Activated CD4-positive, CD25-positive, alpha-beta regulatory T cell (primary cell): Measurements from ENCODE around the gene ATP8A2.

Source experiments
- DNase-seq, 4 experiments: peaks; one replicate each; lab custom pipeline; 2025; lab: John Stamatoyannopoulos, UW

ATP8A2 gene

DNA sequence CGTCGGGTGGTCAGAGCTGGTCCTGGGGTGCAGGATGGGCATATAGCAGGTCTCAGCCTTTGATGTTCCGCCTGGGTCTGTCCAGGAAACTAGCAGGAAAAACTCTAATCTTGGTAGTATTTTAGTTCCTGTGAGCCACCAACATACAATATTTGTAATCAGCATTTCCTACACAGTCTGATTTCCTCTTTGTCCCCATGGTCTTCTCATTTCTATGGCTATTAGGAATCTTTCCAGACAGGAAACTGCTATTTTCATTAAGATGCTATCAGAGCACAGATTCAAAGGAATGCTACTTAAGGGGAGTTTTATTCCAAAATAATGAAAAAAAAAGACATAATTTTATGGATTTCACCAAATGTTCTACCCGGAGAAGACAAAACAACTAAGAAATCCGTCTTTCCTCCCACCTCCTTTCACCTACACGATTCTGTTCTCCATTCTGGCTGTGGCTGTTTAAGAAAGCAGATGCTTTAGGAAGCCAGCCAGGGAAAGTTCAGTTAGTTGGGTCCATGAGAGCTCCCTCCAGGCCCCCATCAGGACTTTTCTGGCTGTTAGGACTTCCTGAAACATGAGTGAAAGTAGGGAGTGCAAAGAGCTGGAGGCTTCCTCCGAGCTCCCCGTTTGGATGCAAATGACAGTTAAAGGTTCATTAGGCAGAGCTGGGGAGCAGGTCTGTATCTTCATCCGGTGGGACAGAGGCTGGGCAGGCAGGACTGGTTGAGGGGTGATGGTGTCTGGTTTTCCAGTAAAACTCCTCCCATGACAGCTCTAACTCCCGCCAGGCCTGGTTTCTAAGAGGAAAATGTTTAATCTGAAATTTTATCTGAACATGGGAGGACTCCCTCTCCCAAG lies 643.7 kb downstream of the ATP8A2 start:
- no peak for DNase-seq

DNA sequence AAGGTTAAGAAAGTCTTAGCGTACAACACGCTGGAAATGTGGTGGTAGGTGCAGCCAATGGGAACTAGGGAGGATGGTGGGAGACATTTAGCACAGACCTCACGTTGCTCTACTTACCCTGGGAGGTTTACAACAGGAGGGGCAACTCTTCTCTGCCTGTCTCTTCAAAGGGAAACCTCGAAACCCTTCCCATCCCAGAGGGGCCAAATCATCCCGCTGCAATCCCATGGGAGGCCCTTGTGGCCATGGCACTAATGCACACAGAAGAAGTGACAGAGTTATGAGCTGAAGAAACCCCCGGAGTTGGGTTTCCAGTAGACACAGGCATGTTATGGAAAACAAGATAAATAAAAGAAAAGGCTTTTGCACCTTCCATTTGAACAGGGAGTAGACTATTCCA lies 644.4 kb downstream of the ATP8A2 start:
- DNase-seq, result no peak

- no peak for DNase-seq
Measured at GRCh38 chr13:26017196-26017921, 645.6 kb downstream of the ATP8A2 start.

GRCh38 chr13:26017932-26018665 lies 646.3 kb downstream of the ATP8A2 start:
- DNase-seq, result no peak

DNA sequence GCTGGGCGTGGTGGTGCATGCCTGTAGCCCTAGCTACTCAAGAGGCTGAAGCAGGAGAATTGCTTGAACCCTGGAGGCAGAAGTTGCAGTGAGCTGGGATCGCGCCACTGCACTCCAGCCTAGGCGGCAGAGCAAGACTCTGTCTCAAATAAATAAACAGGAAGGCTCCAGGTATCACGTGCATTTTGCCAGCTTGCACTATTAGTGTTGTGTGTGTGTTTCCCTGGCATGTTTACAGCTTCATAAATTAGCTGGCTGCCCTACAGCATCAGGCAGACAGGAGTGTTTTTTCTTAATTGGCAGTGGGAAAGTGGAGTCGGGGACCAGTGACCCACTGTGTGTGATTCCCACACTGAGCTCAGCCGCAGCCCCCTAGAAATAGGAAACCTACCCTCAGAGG lies 647.5 kb downstream of the ATP8A2 start:
- DNase-seq, result no peak

- DNase-seq, result no peak
Measured at GRCh38 chr13:26019881-26020870, 648.4 kb downstream of the ATP8A2 start.

- DNase-seq, result no peak
Measured at GRCh38 chr13:26020891-26021290, 649.1 kb downstream of the ATP8A2 start.

DNA sequence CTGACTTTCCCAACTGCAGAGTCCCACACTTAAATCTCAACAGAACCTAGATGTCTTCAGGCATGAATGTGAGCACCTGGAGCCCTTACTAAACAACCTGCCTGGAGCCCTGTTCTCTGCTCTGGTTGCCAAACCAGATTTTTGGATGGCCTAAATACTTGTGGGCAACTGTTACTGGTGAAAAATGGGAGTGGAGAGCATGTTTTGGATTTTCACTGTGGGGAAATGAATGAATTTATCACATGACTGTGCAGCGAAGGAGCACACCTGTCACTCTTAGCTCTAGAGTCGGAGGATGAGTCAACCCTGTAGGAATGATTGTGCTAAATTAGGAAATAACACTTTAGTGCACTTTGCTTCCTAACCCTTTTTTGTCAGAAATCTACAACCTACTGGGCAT lies 649.7 kb downstream of the ATP8A2 start:
- no peak for DNase-seq

GRCh38 chr13:26021956-26022355 lies 650.2 kb downstream of the ATP8A2 start:
- no peak for DNase-seq

GRCh38 chr13:26022538-26023292 lies 650.9 kb downstream of the ATP8A2 start:
- no peak for DNase-seq

DNA sequence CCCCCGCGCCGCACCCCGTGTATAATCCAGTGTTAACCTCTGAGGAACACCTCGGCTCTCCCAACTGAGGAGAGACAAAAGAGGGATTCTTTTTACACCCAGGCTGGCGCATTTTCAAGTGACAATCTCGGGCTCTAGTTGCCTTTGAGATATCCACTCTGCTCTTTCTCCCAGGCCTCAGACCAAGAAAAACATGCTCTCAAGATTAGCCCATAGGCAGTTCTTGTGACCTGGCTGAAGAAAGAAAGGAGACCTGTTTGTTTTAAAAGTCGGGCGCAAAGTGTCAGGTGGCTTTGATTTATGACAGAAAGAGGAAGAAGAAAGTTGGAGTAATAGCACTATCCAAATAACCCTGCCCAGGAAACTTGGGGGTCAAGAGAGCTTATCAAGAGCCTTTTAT lies 652.8 kb downstream of the ATP8A2 start:
- DNase-seq, result no peak

DNA sequence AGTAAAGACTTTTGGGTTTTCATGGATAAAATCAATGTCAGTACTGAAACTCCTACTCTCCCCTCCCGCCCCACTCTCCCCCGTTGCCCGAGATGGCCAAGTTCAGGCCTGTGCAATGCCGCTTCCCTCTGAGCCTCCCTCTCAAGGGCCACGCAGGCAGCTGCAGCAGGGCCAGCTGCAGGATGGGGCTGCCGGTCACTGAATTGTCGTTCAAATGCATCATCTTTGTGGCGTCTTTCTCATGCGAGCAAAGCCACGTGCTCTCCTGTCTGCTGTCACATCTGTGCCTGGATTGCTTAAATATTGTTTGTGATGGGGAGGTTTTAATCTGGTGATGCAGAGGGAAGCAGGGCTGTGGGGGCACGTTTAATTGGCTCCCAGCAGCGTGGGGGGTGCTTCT lies 653.4 kb downstream of the ATP8A2 start:
- no peak for DNase-seq

- no peak for DNase-seq
Measured at GRCh38 chr13:26025771-26026170, 654.0 kb downstream of the ATP8A2 start.

DNA sequence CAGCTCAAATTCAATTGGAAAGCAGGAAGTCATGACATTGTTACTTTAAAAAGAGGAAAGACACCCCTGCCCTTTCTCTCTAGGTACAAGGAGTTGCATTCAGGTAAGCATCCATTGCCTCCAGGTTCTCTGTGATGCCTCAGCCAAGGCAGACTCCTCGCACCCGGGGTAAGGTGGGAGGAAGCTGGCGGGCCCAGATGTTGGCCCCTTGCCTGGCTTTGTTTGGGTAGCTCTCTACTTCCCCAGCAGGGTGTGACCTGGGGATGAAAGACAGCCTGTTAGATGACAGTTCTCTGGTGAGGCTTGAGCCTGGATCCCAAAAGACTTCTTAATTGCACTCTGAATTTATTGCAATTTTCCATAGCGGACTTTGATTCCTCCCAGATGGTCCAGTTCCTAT lies 654.4 kb downstream of the ATP8A2 start:
- DNase-seq, result no peak

DNA sequence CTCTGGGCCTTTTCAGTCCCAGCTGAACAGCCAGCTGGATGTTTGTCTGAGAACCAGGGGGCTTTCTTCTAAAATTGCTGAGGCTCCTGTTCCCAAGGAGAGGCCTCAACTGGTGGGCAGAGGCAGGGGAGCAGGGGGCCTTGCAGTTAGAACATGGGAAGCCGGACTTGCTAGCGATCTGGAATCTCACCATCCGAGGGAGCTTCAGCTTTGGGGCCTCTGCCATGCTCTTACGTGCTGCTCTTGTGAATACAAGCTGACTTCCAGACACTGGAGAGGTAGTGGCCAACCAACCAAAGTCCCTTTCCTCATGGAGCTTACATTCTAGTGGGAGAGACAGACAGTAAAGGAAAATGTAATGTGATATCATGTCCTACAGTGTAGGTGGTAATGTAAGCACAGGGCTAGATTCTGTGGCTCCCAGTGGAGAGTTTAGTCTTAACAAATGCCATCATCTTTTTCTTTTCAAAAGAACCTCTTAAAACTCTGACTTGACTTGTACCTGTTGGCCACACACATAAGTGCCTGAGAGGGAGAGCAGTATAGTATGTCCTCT lies 657.9 kb downstream of the ATP8A2 start:
- no peak for DNase-seq

DNA sequence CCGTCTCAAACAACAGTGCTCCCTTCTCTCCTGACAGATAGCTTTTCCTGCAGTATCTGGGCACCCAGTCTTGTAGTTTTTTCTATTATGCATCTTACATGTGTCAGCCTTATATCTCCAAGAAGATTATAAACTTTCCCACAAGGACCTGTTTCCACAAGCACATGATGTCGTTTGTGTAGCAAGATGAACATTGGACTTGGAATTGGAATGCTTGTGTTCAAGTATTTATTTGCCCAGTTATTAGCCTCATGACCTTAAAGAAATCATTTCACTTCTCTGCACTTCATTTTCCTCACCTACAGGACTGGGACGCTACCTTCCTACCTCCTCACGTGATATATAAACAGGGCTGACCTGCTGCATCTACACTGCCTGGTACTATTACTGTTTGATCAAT lies 658.6 kb downstream of the ATP8A2 start:
- DNase-seq, result no peak

DNA sequence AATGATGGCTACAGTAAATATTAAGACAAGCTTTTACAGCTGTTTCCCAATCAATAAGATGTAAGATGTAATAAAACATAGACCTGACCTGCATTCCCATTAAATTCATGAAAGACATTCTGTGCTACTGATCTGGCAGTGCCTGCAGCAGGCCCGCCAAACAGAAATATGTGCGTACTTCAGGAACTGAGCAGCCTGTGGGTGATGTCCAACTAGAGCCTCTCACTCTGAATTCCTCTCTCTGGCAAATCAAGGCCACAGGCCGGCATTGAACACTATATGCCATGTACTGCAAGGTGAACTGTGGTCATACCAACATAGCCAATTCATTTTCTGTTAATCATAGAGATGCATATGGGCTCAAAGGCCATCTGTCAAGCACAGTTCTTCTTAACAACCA lies 662.2 kb downstream of the ATP8A2 start:
- no peak for DNase-seq

GRCh38 chr13:26036383-26036782 lies 664.6 kb downstream of the ATP8A2 start:
- DNase-seq, result no peak

DNA sequence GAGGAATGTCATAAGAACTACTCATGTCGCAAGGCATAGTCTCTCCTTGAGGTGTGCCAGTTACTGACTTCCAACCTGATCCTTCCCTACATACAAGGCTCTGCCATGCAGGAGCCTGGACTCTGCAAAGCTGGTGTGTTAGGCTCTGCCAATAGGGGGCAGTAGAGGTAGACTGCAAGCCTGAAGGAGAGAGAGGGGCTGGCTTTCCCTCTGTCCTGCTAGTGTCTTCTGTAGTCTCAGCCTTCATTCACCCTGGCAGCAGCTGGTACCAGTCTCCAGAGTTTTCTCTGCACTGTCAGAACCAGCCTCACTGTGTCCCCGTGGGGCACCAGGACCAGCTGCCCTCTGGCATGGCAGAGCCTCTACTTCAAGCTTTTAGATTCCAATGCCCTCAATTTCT lies 665.5 kb downstream of the ATP8A2 start:
- DNase-seq, result no peak

DNA sequence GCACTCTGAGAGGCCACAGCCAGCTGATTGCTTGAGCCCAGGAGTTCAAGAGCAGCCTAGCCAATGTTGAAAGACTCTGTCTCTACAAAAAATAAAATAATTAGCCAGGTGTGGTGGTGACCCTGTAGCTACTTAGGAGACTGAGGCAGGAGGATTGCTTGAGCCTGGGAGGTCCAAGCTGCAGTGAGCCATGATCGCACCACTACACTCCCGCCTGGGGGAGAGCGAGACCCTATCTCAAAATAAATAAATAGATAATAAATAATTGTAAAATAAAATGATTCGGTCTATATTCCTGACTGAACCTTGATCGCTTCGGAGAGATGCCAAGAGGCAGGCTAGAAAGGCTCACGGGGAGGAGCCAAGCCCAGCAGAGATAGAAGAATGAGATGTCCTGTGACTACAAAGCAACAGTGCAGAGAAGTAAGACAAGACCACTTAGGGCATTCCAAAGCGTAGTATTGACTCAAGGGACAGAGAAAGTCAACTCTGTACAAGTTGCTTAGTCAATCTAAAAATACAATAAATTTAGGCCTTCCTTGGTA lies 667.2 kb downstream of the ATP8A2 start:
- no peak for DNase-seq
